Testis (tissue), 2 donors: ENCODE results near the gene CD300LF.

Experiments used
- POLR2A ChIP-seq: fragments of 450-650 bp; IDR thresholded peaks from one replicate; pipeline ENCODE4 v1.6.1; 2017; ENCODE audit warnings: antibody characterized with exemption, mild to moderate bottlenecking, moderate library complexity
- TF ChIP-seq, protein P1 (sequence below), 3 experiments: fragments of 450-650 bp in 2 of 3; fragments of 200-600 bp in 1 of 3; sonication (generic) in 1 of 3; IDR thresholded peaks; one replicate each; pipeline ENCODE4 v1.5.1; 2016 to 2019; ENCODE audit warnings: antibody characterized with exemption in 3 of 3, mild to moderate bottlenecking in 2 of 3, moderate library complexity in 1 of 3

- TF ChIP-seq, protein P1, sequence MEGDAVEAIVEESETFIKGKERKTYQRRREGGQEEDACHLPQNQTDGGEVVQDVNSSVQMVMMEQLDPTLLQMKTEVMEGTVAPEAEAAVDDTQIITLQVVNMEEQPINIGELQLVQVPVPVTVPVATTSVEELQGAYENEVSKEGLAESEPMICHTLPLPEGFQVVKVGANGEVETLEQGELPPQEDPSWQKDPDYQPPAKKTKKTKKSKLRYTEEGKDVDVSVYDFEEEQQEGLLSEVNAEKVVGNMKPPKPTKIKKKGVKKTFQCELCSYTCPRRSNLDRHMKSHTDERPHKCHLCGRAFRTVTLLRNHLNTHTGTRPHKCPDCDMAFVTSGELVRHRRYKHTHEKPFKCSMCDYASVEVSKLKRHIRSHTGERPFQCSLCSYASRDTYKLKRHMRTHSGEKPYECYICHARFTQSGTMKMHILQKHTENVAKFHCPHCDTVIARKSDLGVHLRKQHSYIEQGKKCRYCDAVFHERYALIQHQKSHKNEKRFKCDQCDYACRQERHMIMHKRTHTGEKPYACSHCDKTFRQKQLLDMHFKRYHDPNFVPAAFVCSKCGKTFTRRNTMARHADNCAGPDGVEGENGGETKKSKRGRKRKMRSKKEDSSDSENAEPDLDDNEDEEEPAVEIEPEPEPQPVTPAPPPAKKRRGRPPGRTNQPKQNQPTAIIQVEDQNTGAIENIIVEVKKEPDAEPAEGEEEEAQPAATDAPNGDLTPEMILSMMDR (IDR thresholded peaks at IDR 0.05), result no peak
- TF ChIP-seq POLR2A, result no peak
Measured at GRCh38 chr17:74745548-74746177, 32.9 kb upstream of the CD300LF start.
